Pancreas (tissue), 10 donors: Measurements from ENCODE around the gene PTAFR. TPM values are rescaled to one million over a fixed set of nuclear protein-coding genes. Genes with fewer than 3 reads are reported as not detected.

Source experiments
- ATAC-seq, 4 donors: fragments of 200-7000 bp; cut with Tn5 transposase; one replicate each; pipeline versions ENCODE4 v1.8.0 to v1.9.1; 2020; ENCODE audit warnings: mild to moderate bottlenecking in 4 of 4, moderate library complexity in 4 of 4
- DNase-seq, 6 donors: peaks; one replicate each; pipeline ENCODE4 v3.0.0-alpha.2; 2020
- FAIRE-seq: peaks from 2 replicates; lab custom pipeline; 2012; peaks lifted over from hg19 to GRCh38; lab: Jason Lieb, UNC
- H3K27ac ChIP-seq, 4 donors: fragments of 200-600 bp; sonication (generic); 1 replicate in 3 of 4; 2 replicates in 1 of 4; pipeline versions ENCODE4 v1.5.0 to v1.8.0; 2020
- H3K27me3 ChIP-seq, 4 donors: fragments of 200-600 bp; one replicate each; pipeline ENCODE4 v1.8.0; 2021
- H3K36me3 ChIP-seq, 3 donors: fragments of 200-600 bp; sonication (generic) in 1 of 3; one replicate each; pipeline versions ENCODE4 v1.5.0 to v1.8.0; 2020 to 2021
- H3K4me1 ChIP-seq, 3 donors: fragments of 200-600 bp; one replicate each; pipeline ENCODE4 v1.8.0; 2021
- H3K4me3 ChIP-seq, 4 donors: fragments of 200-600 bp; sonication (generic) in 2 of 4; one replicate each; pipeline versions ENCODE4 v1.5.0 to v1.8.0; 2020 to 2021
- H3K9me3 ChIP-seq, 4 donors: fragments of 200-600 bp; one replicate each; pipeline ENCODE4 v1.8.0; 2021
- WGBS, 2 donors: extraction: QIAGEN DNeasy Blood & Tissue Kit; methylation state at CpG; one replicate each; pipeline ENCODE4 v1.1.7; 2013; 5-methylcytosine and 5-hydroxymethylcytosine counted together
- intact Hi-C, 3 donors: fragments of 100-400 bp; cut with DNase I; formaldehyde crosslinking; loops; one replicate each; pipeline versions ENCODE4 v1.11.1 to v1.14.2; 2022
- polyA plus RNA-seq, 2 donors: library from polyadenylated mRNA; stranded (reverse); fragments of 200-250 nt; gene quantifications; one replicate each; pipeline ENCODE4 v1.2.3, GENCODE V29; 2013
- total RNA-seq, 6 donors: library from RNA; stranded (reverse); fragmentation: NEBNext Ultra II Directional in 4 of 6; extraction: Animal tissue kit (Norgen Biotek cat#: 25700) in 4 of 6; gene quantifications; one replicate each; pipeline versions ENCODE4 v1.2.1 to v1.2.4, GENCODE V29; 2021 to 2023
- TF ChIP-seq, protein P1 (sequence below), 4 donors: fragments of 200-600 bp; sonication (generic) in 3 of 4; IDR thresholded peaks; one replicate each; pipeline versions ENCODE4 v1.5.0 to v1.8.0; 2021; ENCODE audit warnings: antibody characterized with exemption in 4 of 4
- donor health status: healthy with polysubstance abuse.
- donor health status: DM: no; HTN: no; CAD: no; lungs with moderate emphysema.
- donor health status: DM: no; HTN: no; CAD: no.
- donor health status: control.
- donor health status: control.
- donor health status: Bipolar disorder and iron deficiency.
- donor health status: DM: yes; HTN: yes; CAD: no.
- donor health status: DM: no; HTN: no; CAD: no.
- donor health status: DM: no; HTN: no; CAD: no.
- donor health status: DM: yes; HTN: yes; CAD: no.

PTAFR gene
- total and polyA plus RNA-seq, 8 donors: 0.37 to 13.7 (median 0.92) TPM

DNA sequence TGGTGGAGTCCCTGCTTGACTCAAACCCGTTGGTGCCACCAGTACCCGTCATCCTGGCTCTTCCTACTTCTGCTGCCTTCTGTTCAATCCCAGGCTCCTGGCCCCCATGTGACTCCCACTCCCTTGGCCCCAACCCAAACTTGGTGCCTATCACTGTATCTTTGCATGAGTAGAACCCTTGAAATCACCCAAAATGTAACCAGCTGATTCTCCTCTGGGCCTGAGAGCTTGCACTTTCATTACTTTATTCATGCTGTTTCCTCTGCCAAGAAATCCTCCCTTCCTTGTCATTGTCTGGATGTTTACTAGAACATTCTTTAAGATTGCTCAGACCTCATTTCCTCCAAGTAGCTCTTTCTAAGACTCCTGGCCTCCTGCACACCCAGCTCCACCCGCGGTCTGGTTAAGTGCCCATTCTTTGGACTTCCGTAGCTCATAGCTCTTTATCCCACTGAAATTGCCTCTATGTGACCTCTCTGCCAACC lies 15.7 kb downstream of the PTAFR start:
- FAIRE-seq: no peak
- intact Hi-C loops: no loop called here
- TF ChIP-seq, protein P1, sequence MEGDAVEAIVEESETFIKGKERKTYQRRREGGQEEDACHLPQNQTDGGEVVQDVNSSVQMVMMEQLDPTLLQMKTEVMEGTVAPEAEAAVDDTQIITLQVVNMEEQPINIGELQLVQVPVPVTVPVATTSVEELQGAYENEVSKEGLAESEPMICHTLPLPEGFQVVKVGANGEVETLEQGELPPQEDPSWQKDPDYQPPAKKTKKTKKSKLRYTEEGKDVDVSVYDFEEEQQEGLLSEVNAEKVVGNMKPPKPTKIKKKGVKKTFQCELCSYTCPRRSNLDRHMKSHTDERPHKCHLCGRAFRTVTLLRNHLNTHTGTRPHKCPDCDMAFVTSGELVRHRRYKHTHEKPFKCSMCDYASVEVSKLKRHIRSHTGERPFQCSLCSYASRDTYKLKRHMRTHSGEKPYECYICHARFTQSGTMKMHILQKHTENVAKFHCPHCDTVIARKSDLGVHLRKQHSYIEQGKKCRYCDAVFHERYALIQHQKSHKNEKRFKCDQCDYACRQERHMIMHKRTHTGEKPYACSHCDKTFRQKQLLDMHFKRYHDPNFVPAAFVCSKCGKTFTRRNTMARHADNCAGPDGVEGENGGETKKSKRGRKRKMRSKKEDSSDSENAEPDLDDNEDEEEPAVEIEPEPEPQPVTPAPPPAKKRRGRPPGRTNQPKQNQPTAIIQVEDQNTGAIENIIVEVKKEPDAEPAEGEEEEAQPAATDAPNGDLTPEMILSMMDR (IDR thresholded peaks at IDR 0.05): no peak
- no peak for DNase-seq
- H3K4me1 ChIP-seq: no peaks in the 10 kb centered on the region
- 86 to 91% methylated on average over 5 of the region's 5 CpGs for WGBS, 2 donors
- no peaks in the 10 kb centered on the region for H3K9me3 ChIP-seq
- ATAC-seq: peak in 1 of 4 donors; percentile 55
- H3K4me3 ChIP-seq: no peak overlapping the region
- no peaks in the 10 kb centered on the region for H3K36me3 ChIP-seq
- peak overlapping the region in 1 of 4 donors; percentile 10 for H3K27ac ChIP-seq
- no peaks in the 10 kb centered on the region for H3K27me3 ChIP-seq

DNA sequence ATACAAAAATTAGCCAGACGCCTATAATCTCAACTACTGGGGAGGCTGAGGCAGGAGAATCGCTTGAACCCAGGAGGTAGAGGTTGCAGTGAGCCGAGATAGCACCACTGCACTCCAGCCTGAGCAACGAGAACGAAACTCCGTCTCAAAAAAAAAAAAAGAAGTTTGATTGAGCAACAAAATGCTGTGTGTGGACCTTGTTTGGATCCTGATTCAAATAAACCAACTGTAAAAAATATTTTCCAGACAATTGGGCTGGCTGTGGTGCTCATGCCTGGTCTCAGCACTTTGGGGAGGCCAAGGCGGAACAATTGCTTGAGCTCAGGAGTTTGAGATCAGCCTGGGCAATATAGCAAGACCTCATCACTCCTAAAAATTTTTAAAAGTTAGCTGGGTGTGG lies 16.8 kb downstream of the PTAFR start:
- Histone ChIP-seq H3K36me3 (no peaks in the 10 kb centered on the region), H3K9me3 (no peaks in the 10 kb centered on the region), H3K27ac (no peak overlapping the region), H3K4me3 (no peak overlapping the region), H3K27me3 (no peaks in the 10 kb centered on the region), H3K4me1 (no peaks in the 10 kb centered on the region)
- ATAC-seq (peak in 1 of 4 donors; percentile 42), DNase-seq (no peak), FAIRE-seq (no peak)
- TF ChIP-seq, protein P1 (IDR thresholded peaks at IDR 0.05): no peak
- intact Hi-C loops: no loop called here
- 87% methylated on average over 7 of the region's 7 CpGs for WGBS, 2 donors

DNA sequence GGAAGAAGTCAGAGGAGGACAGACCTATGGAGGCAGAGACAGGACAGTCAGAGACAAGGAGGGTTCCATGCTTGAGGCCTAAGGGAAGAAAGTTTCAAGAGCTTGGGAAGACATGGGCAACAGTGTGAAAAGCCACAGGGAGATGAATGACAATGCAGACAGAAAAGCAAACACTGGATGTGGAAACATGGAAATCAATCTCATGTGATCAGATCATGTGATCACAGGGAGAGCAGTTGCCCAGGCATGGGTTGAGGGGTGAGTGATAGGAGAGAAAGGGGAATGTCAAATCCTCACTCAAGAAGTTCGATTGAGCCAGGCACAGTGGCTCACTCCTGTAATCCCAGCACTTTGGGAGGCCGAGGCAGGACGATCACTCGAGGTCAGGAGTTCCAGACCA lies 17.2 kb downstream of the PTAFR start:
- H3K9me3 ChIP-seq: no peaks in the 10 kb centered on the region
- TF ChIP-seq, protein P1 (IDR thresholded peaks at IDR 0.05): no peak
- intact Hi-C loops: no loop called here
- ATAC-seq (no peak), DNase-seq (no peak), FAIRE-seq (no peak)
- H3K27ac ChIP-seq: no peak overlapping the region
- H3K4me1 ChIP-seq: no peaks in the 10 kb centered on the region
- no peaks in the 10 kb centered on the region for H3K36me3 ChIP-seq
- no peak overlapping the region for H3K4me3 ChIP-seq
- H3K27me3 ChIP-seq: no peaks in the 10 kb centered on the region
- 84% methylated on average over 4 of the region's 4 CpGs for WGBS, 2 donors

DNA sequence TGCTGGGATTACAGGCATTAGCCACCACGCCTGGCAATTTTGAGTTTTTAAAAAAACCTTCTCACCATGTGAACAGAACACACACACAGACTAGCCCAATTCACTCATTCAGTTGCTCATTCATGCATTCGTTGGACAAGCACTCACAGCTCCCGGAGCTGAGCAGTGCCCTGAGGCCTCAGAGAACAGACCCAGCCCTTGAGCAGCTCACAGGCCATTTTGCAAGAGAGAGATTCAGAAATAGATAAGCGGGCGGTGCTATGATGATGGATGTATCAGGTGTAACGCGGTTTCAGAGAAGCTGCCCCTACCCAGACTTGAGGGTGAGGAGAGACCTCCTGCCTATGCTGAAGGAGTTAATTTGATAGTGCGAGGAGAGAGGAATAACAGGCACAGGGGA lies 18.6 kb downstream of the PTAFR start:
- WGBS, 2 donors: 87 to 90% methylated on average over 8 of the region's 8 CpGs
- DNase-seq: no peak
- Histone ChIP-seq H3K27me3 (no peaks in the 10 kb centered on the region), H3K4me1 (no peaks in the 10 kb centered on the region), H3K9me3 (no peaks in the 10 kb centered on the region), H3K4me3 (no peak overlapping the region), H3K27ac (no peak overlapping the region), H3K36me3 (no peaks in the 10 kb centered on the region)
- no peak for ATAC-seq
- no peak for FAIRE-seq
- TF ChIP-seq, protein P1 (IDR thresholded peaks at IDR 0.05): no peak
- intact Hi-C loops: no loop called here

DNA sequence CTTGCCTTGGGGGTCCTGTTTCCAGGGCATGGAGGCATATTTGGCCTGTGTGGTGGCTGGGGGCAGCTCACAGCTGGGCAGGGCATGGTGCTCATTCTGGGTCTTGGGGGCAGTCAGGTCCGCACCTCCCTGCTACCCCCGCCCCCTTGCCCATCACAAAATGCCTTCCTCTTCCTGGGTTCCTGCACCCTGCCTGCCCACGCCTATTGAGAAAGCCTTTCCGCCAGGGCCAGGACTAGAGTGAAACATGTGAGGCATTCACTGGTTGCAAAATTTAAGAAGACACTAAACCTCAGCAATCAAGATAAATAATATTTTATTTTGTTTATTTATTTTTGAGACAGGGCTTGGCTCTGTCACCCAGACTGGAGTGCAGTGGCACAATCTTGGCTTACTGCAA lies 19.7 kb downstream of the PTAFR start:
- WGBS, 2 donors: 76 to 88% methylated on average over 4 of the region's 4 CpGs
- no peaks in the 10 kb centered on the region for H3K9me3 ChIP-seq
- no peaks in the 10 kb centered on the region for H3K27me3 ChIP-seq
- no peak overlapping the region for H3K4me3 ChIP-seq
- no peak for DNase-seq
- no peaks in the 10 kb centered on the region for H3K36me3 ChIP-seq
- no peaks in the 10 kb centered on the region for H3K4me1 ChIP-seq
- H3K27ac ChIP-seq: no peak overlapping the region
- FAIRE-seq: no peak
- peak in 1 of 4 donors; percentile 56 for ATAC-seq
- intact Hi-C loops: no loop called here
- TF ChIP-seq, protein P1 (IDR thresholded peaks at IDR 0.05): no peak
